Endothelial cell of umbilical vein (primary cell): ENCODE measurements around the gene GGACT. TPM values are rescaled to one million over a fixed set of nuclear protein-coding genes. Genes with fewer than 3 reads are reported as not detected.

ENCODE experiments used
- BruUV-seq: library from RNA; stranded (reverse); fragments of 400-500 nt; replicated peaks from 2 replicates; lab custom pipeline; 2021; lab: Mats Ljungman, UMichigan
- CTCF ChIA-PET: fragments of 300-600, 350-600 bp; sonication (Branson Sonifier 250); formaldehyde crosslinking; loops from one replicate; lab custom pipeline; 2021; ENCODE audit warnings: antibody characterized with exemption, inconsistent platforms; lab: Charles Lee
- POLR2A ChIA-PET: fragments of 300-600, 350-600 bp; sonication (Branson Sonifier 250); formaldehyde crosslinking; loops from one replicate; lab custom pipeline; 2021; ENCODE audit warnings: antibody characterized with exemption, inconsistent platforms; lab: Charles Lee
- DNase-seq: peaks from one replicate; pipeline ENCODE4 v3.0.0-alpha.2; 2011; ENCODE audit warnings: low read depth, low spot score
- FAIRE-seq: peaks from 2 replicates; lab custom pipeline; 2011; peaks lifted over from hg19 to GRCh38; lab: Jason Lieb, UNC
- H2AFZ ChIP-seq: 2 replicates; pipeline ENCODE4 v1.6.0; 2012; ENCODE audit warnings: low read depth, low read length, control low read depth, inconsistent platforms
- H3K27ac ChIP-seq: 2 replicates; pipeline ENCODE4 v1.5.1; 2011; ENCODE audit warnings: low read depth, mild to moderate bottlenecking, control low read depth, low read length, moderate library complexity; ENCODE audit not compliant: insufficient read depth
- H3K27me3 ChIP-seq, 2 experiments: 2 replicates each; pipeline versions ENCODE4 v1.6.0 to v1.6.1; 2011; ENCODE audit warnings: low read length in 2 of 2, mixed read lengths in 1 of 2; ENCODE audit not compliant: control insufficient read depth in 2 of 2, insufficient read depth in 2 of 2
- H3K36me3 ChIP-seq, 2 experiments: 2 replicates in 1 of 2; 3 replicates in 1 of 2; pipeline ENCODE4 v1.5.1; 2011; ENCODE audit warnings: low read length in 2 of 2, mild to moderate bottlenecking in 1 of 2, moderate library complexity in 1 of 2; ENCODE audit not compliant: control insufficient read depth in 2 of 2, insufficient read depth in 2 of 2; ENCODE audit errors: extremely low read depth in 1 of 2
- H3K4me1 ChIP-seq: 3 replicates; pipeline ENCODE4 v1.5.1; 2011; ENCODE audit warnings: mild to moderate bottlenecking, low read length; ENCODE audit not compliant: control insufficient read depth, insufficient read depth; ENCODE audit errors: extremely low read depth
- H3K4me2 ChIP-seq: 2 replicates; pipeline ENCODE4 v1.6.1; 2011; ENCODE audit warnings: low read length, control low read depth, mixed read lengths; ENCODE audit not compliant: insufficient read depth
- H3K4me3 ChIP-seq, 3 experiments: fragments of 200-600 bp in 1 of 3; sonication (generic), shearing (Covaris generic) in 1 of 3; replicated peaks in 1 of 3; 2 replicates each; pipeline ENCODE4 v1.5.1; 2011 to 2016; ENCODE audit warnings: control low read depth in 3 of 3, low read length in 3 of 3, mild to moderate bottlenecking in 2 of 3, inconsistent platforms in 1 of 3, low read depth in 1 of 3, moderate library complexity in 1 of 3; ENCODE audit not compliant: insufficient read depth in 1 of 3
- H3K79me2 ChIP-seq: 2 replicates; pipeline ENCODE4 v1.6.0; 2012; ENCODE audit warnings: low read length, inconsistent platforms; ENCODE audit not compliant: control insufficient read depth, insufficient read depth
- H3K9ac ChIP-seq: replicated peaks from 2 replicates; pipeline ENCODE3; 2011; ENCODE audit warnings: low read length, control low read depth; ENCODE audit not compliant: insufficient read depth; ENCODE audit errors: extremely low read depth
- H3K9me1 ChIP-seq: replicated peaks from 3 replicates; pipeline ENCODE4 v1.6.0; 2011; ENCODE audit warnings: mild to moderate bottlenecking, low read length; ENCODE audit not compliant: control insufficient read depth, insufficient read depth; ENCODE audit errors: extremely low read depth
- H3K9me3 ChIP-seq: replicated peaks from 2 replicates; pipeline ENCODE4 v1.5.1; 2012; ENCODE audit warnings: low read length, inconsistent platforms; ENCODE audit not compliant: control insufficient read depth, insufficient read depth
- H4K20me1 ChIP-seq: replicated peaks from 2 replicates; pipeline ENCODE3; 2011; ENCODE audit warnings: mild to moderate bottlenecking, low read length; ENCODE audit not compliant: control insufficient read depth, insufficient read depth; ENCODE audit errors: extremely low read depth
- EZH2 ChIP-seq: IDR thresholded peaks from 2 replicates; pipeline ENCODE4 v1.6.1; 2012; ENCODE audit warnings: borderline replicate concordance, low read depth, mild to moderate bottlenecking, moderate library complexity, low read length, inconsistent platforms; ENCODE audit not compliant: severe bottlenecking
- FOS ChIP-seq: IDR thresholded peaks from 2 replicates; pipeline ENCODE4 v1.6.1; 2011; ENCODE audit warnings: mild to moderate bottlenecking, low read length, moderate library complexity, borderline replicate concordance; ENCODE audit not compliant: insufficient read depth
- GATA2 ChIP-seq: IDR thresholded peaks from 2 replicates; pipeline ENCODE4 v1.7.0; 2011; ENCODE audit warnings: low read depth, mild to moderate bottlenecking, moderate library complexity, mixed read lengths, low read length; ENCODE audit not compliant: insufficient read length, insufficient read depth
- JUN ChIP-seq: IDR thresholded peaks from 2 replicates; pipeline ENCODE4 v1.6.1; 2011; ENCODE audit warnings: borderline replicate concordance, low read depth; ENCODE audit not compliant: insufficient read length, insufficient read depth
- MYC ChIP-seq: IDR thresholded peaks from one replicate; pipeline ENCODE4 v1.6.1; 2011; ENCODE audit warnings: mild to moderate bottlenecking, low read depth, low read length
- POLR2A ChIP-seq: IDR thresholded peaks from 2 replicates; pipeline ENCODE4 v1.6.1; 2012; ENCODE audit warnings: low read depth, mild to moderate bottlenecking, control low read depth, low read length
- POLR2AphosphoS5 ChIP-seq: IDR thresholded peaks from 2 replicates; pipeline ENCODE4 v1.6.1; 2012; ENCODE audit warnings: low read depth, mild to moderate bottlenecking, control low read depth, low read length, moderate library complexity; ENCODE audit not compliant: insufficient read depth
- dilution Hi-C: fragments of 300-500 bp; cut with MboI; formaldehyde crosslinking; loops from one replicate; pipeline ENCODE4 v1.15.0; 2019; ENCODE audit warnings: low sequenced_read_pairs; ENCODE audit not compliant: extremely low pct_ligation_motif_present
- intact Hi-C: fragments of 100-400 bp; cut with micrococcal nuclease; formaldehyde crosslinking; loops from one replicate; pipeline ENCODE4 v1.10.0; 2022
- polyA plus RNA-seq, 4 experiments: library from polyadenylated mRNA; depleted of rRNA in 3 of 4; stranded (reverse) in 3 of 4; unstranded in 1 of 4; fragments of >200 nt; gene quantifications; 2 replicates each; pipeline versions ENCODE4 v1.2.1 to v1.2.3, GENCODE V29; 2011 to 2012; ENCODE audit warnings: missing spikeins in 1 of 4
- total RNA-seq: library from RNA; stranded (reverse); gene quantifications from 2 replicates; pipeline ENCODE4 v1.2.3, GENCODE V29; 2021
- TF ChIP-seq, protein P1 (sequence below): IDR thresholded peaks from 2 replicates; pipeline ENCODE4 v1.6.1; 2011; ENCODE audit not compliant: insufficient read depth, insufficient read length
- TF ChIP-seq, protein P2 (sequence below), 2 donors: IDR thresholded peaks; 1 replicate in 1 of 2; 2 replicates in 1 of 2; pipeline ENCODE4 v1.5.1; 2011; ENCODE audit warnings: low read length in 2 of 2, mild to moderate bottlenecking in 2 of 2, moderate library complexity in 2 of 2, control low read depth in 1 of 2, inconsistent platforms in 1 of 2, low read depth in 1 of 2; ENCODE audit not compliant: insufficient read depth in 1 of 2; ENCODE audit errors: extremely low read depth in 1 of 2

GGACT gene
- total and polyA plus RNA-seq, 2 donors (not counting 3 experiments of a cell fraction or from before 2014, with no cell fraction given), result 2.5 to 6.5 TPM

DNA sequence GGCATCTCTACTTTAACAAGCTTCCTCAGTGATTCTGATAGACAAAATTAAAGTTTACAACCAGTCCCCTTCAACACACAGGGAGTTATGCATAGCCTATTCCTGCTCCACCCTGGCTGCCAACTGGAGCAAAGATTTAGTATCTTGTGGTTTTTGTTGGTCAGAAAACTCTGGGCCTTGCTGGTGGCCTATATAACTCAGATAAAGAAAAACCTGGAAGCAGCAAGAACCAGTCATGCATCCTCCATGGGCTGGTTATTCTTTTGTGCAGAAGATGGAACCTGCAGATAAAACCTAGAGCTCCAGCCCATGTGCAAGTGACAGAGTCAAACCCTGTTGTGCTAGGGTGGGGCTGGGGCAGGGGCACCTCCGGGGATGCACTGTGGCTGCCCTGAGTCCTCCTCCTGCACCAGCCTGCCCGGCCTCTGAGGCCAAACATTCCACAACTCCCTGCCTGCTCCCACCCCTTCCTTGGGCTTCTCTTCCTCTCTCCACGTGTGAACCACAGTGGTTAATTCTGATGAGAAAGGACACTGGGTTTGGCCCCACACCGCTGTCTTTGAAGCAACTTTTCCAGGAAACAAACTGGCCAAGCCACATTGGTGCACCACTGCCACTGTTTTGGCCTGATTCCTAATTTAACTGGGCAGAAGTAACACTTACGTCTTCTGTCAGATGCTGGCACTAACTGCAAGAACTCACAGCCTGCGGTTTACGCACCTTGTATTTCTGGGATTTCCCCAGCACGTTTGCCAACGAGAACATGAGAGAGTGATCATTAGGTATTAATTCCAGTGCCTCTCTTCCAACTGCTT, 23.3 kb upstream of the GGACT start:
- no peak overlapping the region for H3K4me2 ChIP-seq
- H3K27ac ChIP-seq, result no peak overlapping the region
- H3K36me3 ChIP-seq, result no peaks in the 10 kb centered on the region
- no peaks in the 10 kb centered on the region for H3K9me3 ChIP-seq
- DNase-seq (no peak), FAIRE-seq (no peak)
- TF ChIP-seq JUN, result no peak
- TF ChIP-seq, protein P1, sequence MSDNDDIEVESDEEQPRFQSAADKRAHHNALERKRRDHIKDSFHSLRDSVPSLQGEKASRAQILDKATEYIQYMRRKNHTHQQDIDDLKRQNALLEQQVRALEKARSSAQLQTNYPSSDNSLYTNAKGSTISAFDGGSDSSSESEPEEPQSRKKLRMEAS, result no peak
- TF ChIP-seq POLR2AphosphoS5, result no peak
- BruUV-seq, result no TSS peak
- no peak overlapping the region for H3K9ac ChIP-seq
- H2AFZ ChIP-seq, result no peak overlapping the region
- H4K20me1 ChIP-seq, result no peaks in the 10 kb centered on the region
- peaks cover 12% of the 10 kb centered on the region for H3K4me1 ChIP-seq
- no peaks in the 10 kb centered on the region for H3K79me2 ChIP-seq
- H3K9me1 ChIP-seq, result no peaks in the 10 kb centered on the region
- intact Hi-C loops, result no loop called here
- H3K4me3 ChIP-seq, result no peak overlapping the region
- ChIA-PET POLR2A (no interaction called here), CTCF (interaction anchor here (1.3 kb wide), 1 partner anchor 18 kb away, joined by 3 read pairs; no protein-coding TSS in a partner anchor)
- dilution Hi-C loops, result no loop called here
- no peaks in the 10 kb centered on the region for H3K27me3 ChIP-seq

DNA sequence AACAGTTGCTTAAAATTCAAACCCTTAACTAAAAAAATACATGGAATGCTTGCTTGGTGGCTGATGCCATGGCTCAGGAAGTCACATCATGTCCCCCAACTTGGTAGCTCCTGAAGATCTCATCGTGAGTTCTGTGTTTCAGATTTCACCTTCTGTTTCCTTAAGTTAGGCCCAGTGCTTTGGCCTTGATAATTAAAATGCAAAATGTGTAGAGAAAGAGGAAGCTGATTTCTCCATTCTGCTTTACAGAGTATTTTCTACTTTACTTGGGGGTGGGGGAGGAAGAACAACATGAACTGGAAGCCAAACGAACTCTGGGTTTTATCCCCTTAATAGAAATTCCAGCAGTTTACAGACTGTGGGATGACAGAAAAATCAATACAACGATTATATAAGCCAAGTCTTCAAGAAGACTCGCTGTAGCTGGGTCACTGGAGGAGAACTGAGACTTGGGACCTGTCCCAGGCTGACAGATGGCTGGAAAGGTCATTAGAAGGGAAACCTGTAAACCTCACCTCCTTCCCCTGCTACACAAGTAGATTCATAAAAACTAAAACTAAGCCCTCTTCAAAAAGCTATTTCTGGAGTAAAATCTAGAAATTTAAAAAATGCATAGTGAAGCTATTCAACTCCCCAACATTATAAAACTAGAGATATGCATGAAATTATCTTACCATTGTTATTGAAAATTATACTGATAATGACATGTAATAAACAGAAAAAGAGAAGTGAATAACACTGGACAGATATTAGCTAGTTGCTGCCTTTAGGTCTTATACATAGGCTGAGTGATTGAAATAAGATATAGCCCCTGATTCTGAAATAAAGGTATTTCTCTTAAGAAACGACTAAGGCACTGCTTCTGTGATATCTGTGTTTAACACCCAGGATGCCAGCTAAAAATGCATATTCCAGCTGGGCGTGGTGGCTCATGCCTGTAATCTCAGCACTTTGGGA, 22.1 kb upstream of the GGACT start:
- no peaks in the 10 kb centered on the region for H3K27me3 ChIP-seq
- ChIA-PET POLR2A (no interaction called here), CTCF (interaction anchor here (0.7 to 1.3 kb wide), 4 partner anchors 15 to 253 kb away, joined by 3 to 4 read pairs (median 3); no protein-coding TSS in a partner anchor)
- no peaks in the 10 kb centered on the region for H3K79me2 ChIP-seq
- H3K4me3 ChIP-seq, result no peak overlapping the region
- intact Hi-C loops (no loop called here), dilution Hi-C loops (no loop called here)
- H3K9ac ChIP-seq, result no peak overlapping the region
- no peaks in the 10 kb centered on the region for H4K20me1 ChIP-seq
- no peak for DNase-seq
- BruUV-seq, result no TSS peak
- H3K9me1 ChIP-seq, result no peaks in the 10 kb centered on the region
- peaks cover 12% of the 10 kb centered on the region for H3K4me1 ChIP-seq
- no peaks in the 10 kb centered on the region for H3K9me3 ChIP-seq
- H3K4me2 ChIP-seq, result no peak overlapping the region
- no peak overlapping the region for H3K27ac ChIP-seq
- TF ChIP-seq EZH2 (no peak), POLR2A (no peak), MYC (no peak), FOS (no peak), POLR2AphosphoS5 (no peak), JUN (no peak), GATA2 (no peak)
- TF ChIP-seq, protein P2, sequence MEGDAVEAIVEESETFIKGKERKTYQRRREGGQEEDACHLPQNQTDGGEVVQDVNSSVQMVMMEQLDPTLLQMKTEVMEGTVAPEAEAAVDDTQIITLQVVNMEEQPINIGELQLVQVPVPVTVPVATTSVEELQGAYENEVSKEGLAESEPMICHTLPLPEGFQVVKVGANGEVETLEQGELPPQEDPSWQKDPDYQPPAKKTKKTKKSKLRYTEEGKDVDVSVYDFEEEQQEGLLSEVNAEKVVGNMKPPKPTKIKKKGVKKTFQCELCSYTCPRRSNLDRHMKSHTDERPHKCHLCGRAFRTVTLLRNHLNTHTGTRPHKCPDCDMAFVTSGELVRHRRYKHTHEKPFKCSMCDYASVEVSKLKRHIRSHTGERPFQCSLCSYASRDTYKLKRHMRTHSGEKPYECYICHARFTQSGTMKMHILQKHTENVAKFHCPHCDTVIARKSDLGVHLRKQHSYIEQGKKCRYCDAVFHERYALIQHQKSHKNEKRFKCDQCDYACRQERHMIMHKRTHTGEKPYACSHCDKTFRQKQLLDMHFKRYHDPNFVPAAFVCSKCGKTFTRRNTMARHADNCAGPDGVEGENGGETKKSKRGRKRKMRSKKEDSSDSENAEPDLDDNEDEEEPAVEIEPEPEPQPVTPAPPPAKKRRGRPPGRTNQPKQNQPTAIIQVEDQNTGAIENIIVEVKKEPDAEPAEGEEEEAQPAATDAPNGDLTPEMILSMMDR (IDR thresholded peaks at IDR 0.05; ENCODE audit: extremely low read depth in 1 of 2, insufficient read depth in 1 of 2, low read depth in 1 of 2, low read length in 2 of 2), result no peak
- TF ChIP-seq, protein P1, result no peak
- peaks cover 0 to 2% of the 10 kb centered on the region in 2 experiments for H3K36me3 ChIP-seq
- no peak overlapping the region for H2AFZ ChIP-seq
- no peak for FAIRE-seq
